Activated T-cell treated with anti-CD3 and anti-CD28 coated beads, Interleukin-2, amount 50 U/mL, for 4 hours (primary cell): ENCODE data around the gene EVL. TPM values are rescaled to one million over a fixed set of nuclear protein-coding genes. Genes with fewer than 3 reads are reported as not detected.

ENCODE experiments used
- ATAC-seq, 2 donors: fragments of 200-7000 bp; cut with Tn5 transposase; one replicate each; pipeline ENCODE4 v1.10.0; 2021
- DNase-seq: peaks from one replicate; pipeline ENCODE4 v3.0.0-alpha.2; 2020
- H3K27me3 Mint-ChIP-seq: one replicate; pipeline ENCODE4 v1.8.0; 2021; ENCODE audit warnings: low read depth, mixed read lengths
- H3K36me3 Mint-ChIP-seq: one replicate; pipeline ENCODE4 v1.8.0; 2022; ENCODE audit warnings: mixed read lengths; ENCODE audit not compliant: insufficient read depth
- H3K4me1 Mint-ChIP-seq: one replicate; pipeline ENCODE4 v1.8.0; 2021; ENCODE audit warnings: low read depth, mixed read lengths
- H3K4me3 Mint-ChIP-seq: one replicate; pipeline ENCODE4 v1.8.0; 2021; ENCODE audit warnings: mild to moderate bottlenecking, moderate library complexity, mixed read lengths
- H3K9me3 Mint-ChIP-seq: one replicate; pipeline ENCODE4 v1.8.0; 2021; ENCODE audit warnings: mixed read lengths
- total RNA-seq, 3 donors: library from RNA; stranded (reverse); gene quantifications; one replicate each; pipeline ENCODE4 v1.2.1, GENCODE V29; 2021

Gene EVL
- total RNA-seq, 3 donors from 2014 or later = 79.4 to 112 (median 107) TPM

DNA sequence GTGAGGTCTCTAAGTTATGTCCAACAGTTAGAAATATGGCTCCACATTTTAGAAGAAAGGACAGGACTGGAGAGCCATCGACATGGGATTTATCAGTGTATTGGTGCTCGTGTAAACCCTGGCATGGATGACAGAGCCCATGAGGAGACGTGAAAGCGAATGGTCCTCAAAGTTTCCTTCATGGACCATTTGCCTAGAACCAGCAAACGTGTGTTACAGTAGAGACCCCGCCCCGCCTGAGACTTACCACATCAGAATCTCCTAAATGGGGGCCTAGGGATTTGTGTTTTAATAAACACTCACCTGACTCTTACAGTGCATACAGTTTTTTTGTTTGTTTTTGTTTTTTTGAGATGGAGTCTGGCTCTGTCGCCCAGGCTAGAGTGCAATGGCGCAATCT lies 12.2 kb downstream of the EVL start:
- H3K36me3 Mint-ChIP-seq = peaks cover 32% of the 10 kb centered on the region
- peaks cover 98% of the 10 kb centered on the region for H3K4me1 Mint-ChIP-seq
- no peaks in the 10 kb centered on the region for H3K9me3 Mint-ChIP-seq
- DNase-seq = no peak
- no peak for ATAC-seq
- no peaks in the 10 kb centered on the region for H3K27me3 Mint-ChIP-seq
- peak overlapping the region; percentile 73 for H3K4me3 Mint-ChIP-seq

DNA sequence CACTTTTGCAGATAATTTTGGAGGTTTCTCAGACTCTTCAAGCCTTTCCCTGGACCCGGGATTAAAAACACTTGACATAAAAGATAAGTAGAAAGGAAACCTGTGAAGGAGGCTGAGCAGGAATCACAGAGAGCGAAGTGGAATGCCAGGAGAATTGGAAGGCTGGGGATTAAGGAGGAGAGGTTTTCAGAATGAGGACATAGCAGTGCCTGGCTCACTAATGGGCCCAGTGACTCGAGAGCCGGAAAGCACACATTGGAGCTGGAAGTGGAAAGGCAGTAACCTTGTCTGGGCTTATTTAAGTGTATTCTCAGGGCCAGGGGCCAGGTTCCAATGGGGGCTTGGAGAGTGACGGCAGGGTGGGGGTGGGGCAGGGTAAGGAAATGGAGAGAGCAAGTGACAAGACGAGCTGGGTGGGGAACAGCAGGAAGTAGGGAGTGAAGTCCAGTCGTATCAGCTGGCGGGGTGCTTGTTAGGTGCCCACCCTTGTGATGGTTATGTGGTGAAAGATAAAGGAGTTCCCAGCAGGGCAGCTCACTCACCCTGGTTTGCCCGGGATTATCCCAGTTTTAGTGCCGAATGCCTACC lies 13.1 kb downstream of the EVL start:
- Mint-ChIP-seq H3K4me3 (peak overlapping the region; percentile 73), H3K4me1 (peaks cover 98% of the 10 kb centered on the region), H3K36me3 (peaks cover 24% of the 10 kb centered on the region), H3K27me3 (no peaks in the 10 kb centered on the region), H3K9me3 (no peaks in the 10 kb centered on the region)
- no peak for DNase-seq
- no peak for ATAC-seq

DNA sequence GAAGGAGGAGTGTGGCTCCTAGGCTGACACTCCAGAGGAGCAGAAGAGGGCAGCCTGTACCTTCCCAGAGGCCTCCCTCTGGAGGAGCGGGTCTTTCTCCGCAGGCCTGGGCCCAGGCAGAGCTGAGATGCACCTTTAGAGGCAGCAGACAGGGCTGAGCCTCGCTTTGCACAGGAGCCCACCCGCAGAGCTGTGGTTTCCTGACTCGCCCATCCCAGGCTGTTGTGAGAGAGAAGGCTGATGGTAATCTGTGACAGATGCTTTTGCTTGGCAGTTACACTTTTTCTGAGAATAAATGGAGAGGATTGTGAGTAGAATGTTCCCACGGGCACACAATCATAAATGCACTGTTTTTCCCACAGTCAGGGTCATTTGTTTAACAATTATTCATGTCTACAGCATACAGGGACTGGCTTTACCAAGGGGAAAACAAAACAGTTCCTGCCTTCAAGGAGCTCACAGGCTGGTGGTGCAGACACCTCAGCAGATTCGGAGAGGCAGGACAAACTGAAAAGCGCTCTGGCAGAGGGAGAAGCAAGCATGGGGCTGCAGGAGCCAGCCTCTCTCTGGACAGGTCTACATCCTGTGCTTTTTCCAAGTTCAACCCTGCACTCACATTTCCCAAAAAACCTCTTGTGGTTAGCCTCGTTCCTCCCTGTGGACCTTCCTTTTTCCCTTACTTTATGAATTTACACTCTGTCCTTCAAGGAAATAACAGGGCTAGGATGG lies 13.9 kb downstream of the EVL start:
- H3K4me1 Mint-ChIP-seq = peaks cover 98% of the 10 kb centered on the region
- peak overlapping the region; percentile 73 for H3K4me3 Mint-ChIP-seq
- H3K9me3 Mint-ChIP-seq = no peaks in the 10 kb centered on the region
- DNase-seq (peak; percentile 75), ATAC-seq (peak; percentile 81)
- no peaks in the 10 kb centered on the region for H3K27me3 Mint-ChIP-seq
- peaks cover 24% of the 10 kb centered on the region for H3K36me3 Mint-ChIP-seq

DNA sequence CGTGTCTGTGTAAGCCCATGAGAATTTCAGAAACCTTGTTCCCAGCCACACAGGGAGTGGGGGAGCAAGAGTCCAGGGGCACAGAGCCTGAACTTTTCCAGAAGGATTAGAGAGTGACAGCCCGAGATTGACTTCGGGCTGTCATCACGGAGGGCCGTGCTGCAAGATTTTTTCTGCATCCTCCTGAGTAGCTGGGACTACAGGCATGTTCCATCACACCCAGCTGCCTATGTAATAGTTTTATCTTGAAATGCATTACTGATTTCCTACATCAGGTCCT lies 14.4 kb downstream of the EVL start:
- DNase-seq = no peak
- Mint-ChIP-seq H3K4me1 (peaks cover 98% of the 10 kb centered on the region), H3K9me3 (no peaks in the 10 kb centered on the region), H3K36me3 (peaks cover 23% of the 10 kb centered on the region), H3K4me3 (peak overlapping the region; percentile 73), H3K27me3 (no peaks in the 10 kb centered on the region)
- ATAC-seq = no peak

DNA sequence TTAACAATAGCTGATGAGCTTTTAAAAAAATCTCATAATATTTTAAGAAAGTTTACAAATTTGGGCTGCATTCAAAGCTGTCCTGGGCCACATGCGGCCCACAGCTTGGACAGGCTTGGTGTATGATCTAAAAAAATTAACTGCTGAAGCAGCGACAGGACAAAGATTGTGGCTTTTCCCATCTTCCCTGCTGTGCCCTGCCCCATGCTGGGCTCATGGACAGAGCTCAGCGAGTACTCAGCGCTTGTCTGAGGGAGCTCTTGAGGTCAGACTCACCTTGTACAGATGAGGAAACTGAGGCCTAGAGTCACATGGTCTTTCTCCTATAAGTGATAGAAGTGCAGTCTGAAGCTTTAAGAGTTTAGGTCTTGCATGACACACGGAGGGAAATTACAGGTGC lies 15.0 kb downstream of the EVL start:
- Mint-ChIP-seq H3K4me1 (peaks cover 98% of the 10 kb centered on the region), H3K4me3 (peak overlapping the region; percentile 73), H3K9me3 (no peaks in the 10 kb centered on the region), H3K36me3 (peaks cover 28% of the 10 kb centered on the region), H3K27me3 (no peaks in the 10 kb centered on the region)
- DNase-seq (no peak), ATAC-seq (no peak)

DNA sequence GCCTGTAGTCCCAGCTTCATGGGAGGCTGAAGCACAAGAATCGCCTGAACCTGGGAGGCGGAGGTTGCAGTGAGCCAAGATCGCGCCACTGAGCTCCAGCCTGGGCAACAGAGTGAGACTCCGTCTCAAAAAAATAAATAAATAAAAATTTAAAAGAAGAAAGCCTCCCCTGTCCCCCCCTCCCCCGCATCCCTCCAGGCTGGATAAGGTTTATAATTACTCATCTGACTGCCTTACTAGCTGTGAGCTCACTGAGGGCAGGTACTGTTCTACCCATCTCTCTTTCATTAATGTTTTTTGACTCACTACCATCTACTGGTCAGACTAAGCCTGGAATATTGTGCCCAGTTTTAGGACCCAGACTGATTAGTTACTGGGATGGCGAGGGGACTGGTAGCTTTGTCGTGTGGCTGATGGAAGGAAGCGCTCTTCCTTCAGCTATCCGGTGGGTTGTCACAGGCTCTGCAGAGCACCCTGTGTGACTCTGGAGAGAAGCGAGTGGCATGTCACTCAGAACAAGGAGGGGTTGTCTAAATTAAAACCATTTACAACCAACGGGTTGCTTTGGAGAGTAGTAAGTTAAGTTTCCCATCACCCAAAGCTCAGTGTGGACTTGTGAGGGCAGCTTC lies 16.9 kb downstream of the EVL start:
- DNase-seq = no peak
- Mint-ChIP-seq H3K4me1 (peaks cover 97% of the 10 kb centered on the region), H3K27me3 (no peaks in the 10 kb centered on the region), H3K9me3 (no peaks in the 10 kb centered on the region), H3K36me3 (peaks cover 31% of the 10 kb centered on the region), H3K4me3 (peak overlapping the region; percentile 75)
- peak; percentile 22 to 28 for ATAC-seq

DNA sequence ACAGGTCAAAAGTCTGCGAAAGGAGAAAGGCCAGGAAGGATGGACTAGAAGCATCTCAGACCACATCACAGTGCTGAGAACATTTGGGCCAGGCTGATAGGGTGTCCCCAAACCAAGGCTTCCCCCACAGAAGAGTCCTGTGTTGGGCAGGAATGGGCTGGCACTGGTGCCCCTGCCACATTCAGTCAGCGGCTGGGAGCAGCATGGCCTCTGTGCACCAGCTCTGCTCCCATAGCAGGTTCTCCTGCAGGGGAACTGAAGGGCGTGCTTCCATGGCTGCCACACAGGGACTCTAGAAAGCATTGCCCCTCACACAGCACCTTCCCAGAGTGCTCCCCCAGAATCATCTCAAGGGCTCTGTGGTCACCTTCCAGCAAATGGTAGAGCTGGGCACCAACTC lies 17.5 kb downstream of the EVL start:
- Mint-ChIP-seq H3K9me3 (no peaks in the 10 kb centered on the region), H3K36me3 (peaks cover 33% of the 10 kb centered on the region), H3K4me3 (peak overlapping the region; percentile 75), H3K4me1 (peaks cover 95% of the 10 kb centered on the region), H3K27me3 (no peaks in the 10 kb centered on the region)
- DNase-seq (no peak), ATAC-seq (no peak)

DNA sequence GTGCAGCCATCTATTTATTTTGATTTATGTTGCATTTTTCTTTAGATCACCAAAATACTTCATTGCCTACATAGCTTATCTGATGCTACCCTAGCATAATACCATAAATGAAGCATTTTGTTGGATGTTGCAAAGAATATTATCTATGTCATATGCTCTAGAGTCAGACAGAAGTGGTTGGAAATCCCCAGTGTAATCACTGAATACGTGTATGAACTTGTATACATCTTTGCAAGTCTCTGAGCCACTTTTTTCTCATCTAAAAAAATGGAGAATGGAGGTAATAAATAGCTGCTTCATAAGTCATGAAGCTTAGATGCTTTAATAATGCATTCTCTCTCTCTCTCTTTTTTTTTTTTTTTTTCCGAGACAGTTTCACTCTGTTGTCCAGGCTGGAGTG lies 18.5 kb downstream of the EVL start:
- Mint-ChIP-seq H3K27me3 (no peaks in the 10 kb centered on the region), H3K4me3 (peak overlapping the region; percentile 11), H3K4me1 (peaks cover 95% of the 10 kb centered on the region), H3K9me3 (no peaks in the 10 kb centered on the region), H3K36me3 (peaks cover 32% of the 10 kb centered on the region)
- ATAC-seq = peak; percentile 20
- no peak for DNase-seq

DNA sequence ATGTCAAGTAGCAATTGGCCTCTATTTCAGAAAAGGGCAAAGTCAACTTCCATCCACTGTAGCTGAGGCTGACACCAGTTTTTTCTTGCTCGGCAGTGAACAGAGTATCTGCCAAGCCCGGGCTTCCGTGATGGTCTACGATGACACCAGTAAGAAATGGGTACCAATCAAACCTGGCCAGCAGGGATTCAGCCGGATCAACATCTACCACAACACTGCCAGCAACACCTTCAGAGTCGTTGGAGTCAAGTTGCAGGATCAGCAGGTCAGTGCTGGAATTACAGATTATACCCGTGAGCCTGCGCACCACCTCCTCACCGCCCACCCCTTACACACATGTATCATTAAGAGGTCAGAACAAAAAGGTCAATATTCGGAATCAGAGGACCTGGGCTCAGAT lies 19.4 kb downstream of the EVL start:
- Mint-ChIP-seq H3K4me1 (peaks cover 95% of the 10 kb centered on the region), H3K9me3 (no peaks in the 10 kb centered on the region), H3K4me3 (peak overlapping the region; percentile 23), H3K36me3 (peaks cover 37% of the 10 kb centered on the region), H3K27me3 (no peaks in the 10 kb centered on the region)
- ATAC-seq = no peak
- DNase-seq = no peak

DNA sequence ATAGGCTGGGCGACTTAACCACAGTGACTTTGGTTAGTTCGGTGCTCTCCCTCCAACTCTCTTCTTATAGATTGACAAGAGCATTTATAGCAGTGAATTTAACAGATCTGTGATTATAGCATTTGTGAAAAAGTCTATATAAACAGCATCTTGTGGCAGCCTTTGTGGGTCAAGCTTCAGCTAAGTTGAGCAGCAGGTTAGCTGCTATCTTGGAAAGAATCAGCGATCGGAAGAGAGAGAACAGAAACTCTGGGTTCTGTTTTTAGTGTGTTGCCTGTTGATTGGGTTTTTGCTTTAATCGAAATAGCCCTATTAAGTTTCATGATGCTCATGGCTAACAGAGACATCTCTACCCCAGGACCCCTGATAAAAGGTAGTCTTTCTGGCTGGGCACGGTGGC lies 20.2 kb downstream of the EVL start:
- DNase-seq = no peak
- ATAC-seq = no peak
- Mint-ChIP-seq H3K4me1 (peaks cover 93% of the 10 kb centered on the region), H3K4me3 (peak overlapping the region; percentile 40), H3K36me3 (peaks cover 42% of the 10 kb centered on the region), H3K9me3 (no peaks in the 10 kb centered on the region), H3K27me3 (no peaks in the 10 kb centered on the region)

DNA sequence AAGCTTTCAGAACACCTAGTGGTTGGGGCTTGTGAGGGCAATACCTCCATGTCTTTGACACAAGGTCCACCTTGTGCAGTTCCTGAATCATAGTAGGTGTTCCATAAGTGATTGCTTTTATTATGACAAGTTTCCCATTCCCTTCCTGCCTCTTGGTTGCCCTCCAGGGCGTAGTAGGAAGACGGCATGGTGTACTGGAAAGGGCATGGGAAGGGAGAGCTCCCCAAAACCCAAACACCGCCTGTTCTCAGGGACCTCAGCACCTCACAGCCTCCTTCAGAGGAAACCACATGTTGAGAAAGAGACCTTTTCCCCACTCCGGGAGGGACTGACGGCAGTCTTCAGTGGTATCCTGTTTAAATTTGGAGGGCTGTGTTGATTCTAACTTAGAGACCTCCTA lies 21.1 kb downstream of the EVL start:
- ATAC-seq (no peak), DNase-seq (no peak)
- Mint-ChIP-seq H3K4me3 (peak overlapping the region; percentile 2), H3K27me3 (no peaks in the 10 kb centered on the region), H3K36me3 (peaks cover 47% of the 10 kb centered on the region), H3K4me1 (peaks cover 93% of the 10 kb centered on the region), H3K9me3 (no peaks in the 10 kb centered on the region)

DNA sequence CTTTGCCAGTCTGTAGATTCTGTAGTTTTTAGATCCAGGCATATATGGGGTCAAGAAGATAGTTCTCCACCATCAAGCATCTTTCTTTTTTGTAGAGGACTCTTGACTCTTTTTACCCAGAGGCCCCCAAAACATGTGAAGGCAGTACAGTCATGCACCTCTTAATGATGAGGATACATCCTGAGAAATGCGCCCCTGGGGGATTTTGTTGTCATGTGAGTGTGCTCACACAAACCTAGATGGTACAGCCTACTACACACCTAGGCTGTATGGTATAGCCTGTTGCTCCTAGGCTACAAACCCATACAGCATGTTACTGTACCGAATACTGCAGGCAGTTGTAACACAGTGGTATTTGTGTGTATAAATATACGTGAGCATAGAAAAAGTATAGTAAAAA lies 23.0 kb downstream of the EVL start:
- peaks cover 92% of the 10 kb centered on the region for H3K4me1 Mint-ChIP-seq
- peaks cover 50% of the 10 kb centered on the region for H3K36me3 Mint-ChIP-seq
- H3K4me3 Mint-ChIP-seq = no peak overlapping the region
- no peaks in the 10 kb centered on the region for H3K9me3 Mint-ChIP-seq
- no peak for DNase-seq
- peak; percentile 41 to 42 for ATAC-seq
- H3K27me3 Mint-ChIP-seq = no peaks in the 10 kb centered on the region

DNA sequence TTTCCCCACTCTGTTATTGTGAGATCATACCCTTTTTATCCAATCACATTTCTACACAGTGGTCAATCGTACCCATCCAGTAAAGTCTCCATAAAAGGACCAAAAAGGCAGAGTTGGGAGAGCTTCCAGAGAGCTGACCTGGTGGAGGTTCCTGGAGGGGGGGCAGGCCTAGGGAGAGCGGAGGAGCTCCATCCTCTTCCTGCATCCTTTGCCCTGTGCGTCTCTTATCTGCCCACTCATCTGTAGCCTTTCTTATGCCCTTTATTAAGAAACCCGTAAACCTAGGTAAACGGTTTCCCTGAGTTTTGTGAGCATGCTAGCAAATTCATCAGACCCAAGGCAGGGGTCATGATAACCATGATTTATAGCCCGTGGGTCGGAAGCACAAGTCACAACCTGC lies 26.2 kb downstream of the EVL start:
- Mint-ChIP-seq H3K4me3 (no peak overlapping the region), H3K36me3 (peaks cover 44% of the 10 kb centered on the region), H3K9me3 (no peaks in the 10 kb centered on the region), H3K4me1 (peaks cover 91% of the 10 kb centered on the region), H3K27me3 (no peaks in the 10 kb centered on the region)
- DNase-seq = no peak
- ATAC-seq = peak; percentile 29 to 30

DNA sequence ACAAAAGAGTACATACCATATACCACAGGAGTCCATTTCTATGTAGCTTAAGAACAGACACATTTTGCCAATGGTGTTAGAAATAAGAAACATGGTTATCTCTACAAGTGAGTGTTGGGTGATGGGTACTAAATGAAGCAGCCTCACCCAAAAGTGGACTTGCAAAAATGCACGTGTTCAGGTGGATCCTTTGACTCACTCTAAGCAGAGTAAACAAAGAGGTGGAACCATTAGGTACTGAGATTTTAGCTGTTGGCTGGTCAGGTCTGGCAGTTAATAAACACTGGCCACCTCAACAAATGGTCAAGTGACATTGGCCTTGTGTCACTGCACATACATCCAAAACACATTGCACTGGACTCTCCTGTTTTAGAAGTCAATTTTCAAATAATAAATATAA lies 27.6 kb downstream of the EVL start:
- Mint-ChIP-seq H3K36me3 (peaks cover 47% of the 10 kb centered on the region), H3K4me3 (no peak overlapping the region), H3K27me3 (no peaks in the 10 kb centered on the region), H3K4me1 (peaks cover 93% of the 10 kb centered on the region), H3K9me3 (no peaks in the 10 kb centered on the region)
- ATAC-seq (no peak), DNase-seq (no peak)

DNA sequence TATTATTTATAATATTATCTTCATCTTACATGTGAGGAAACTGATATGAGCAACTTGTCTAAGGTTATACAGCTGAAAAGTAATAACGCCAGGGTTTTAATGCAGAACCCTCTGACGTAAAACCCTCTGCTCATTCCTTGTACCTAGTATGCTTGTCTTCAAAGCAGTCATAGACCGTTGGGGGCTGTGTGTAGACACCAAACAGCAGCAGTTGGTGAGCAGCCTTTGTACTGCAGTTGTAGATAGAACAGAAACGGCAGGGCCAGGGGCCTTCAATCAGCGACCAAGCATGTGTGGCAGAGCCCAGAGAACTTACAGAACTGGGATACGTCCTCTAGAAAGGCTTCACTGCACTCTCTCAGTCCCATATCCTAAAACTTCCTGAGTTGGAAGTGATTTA lies 28.1 kb downstream of the EVL start:
- H3K9me3 Mint-ChIP-seq = no peaks in the 10 kb centered on the region
- H3K4me3 Mint-ChIP-seq = no peak overlapping the region
- peaks cover 49% of the 10 kb centered on the region for H3K36me3 Mint-ChIP-seq
- DNase-seq (no peak), ATAC-seq (peak in 1 of 2 donors; percentile 36)
- H3K4me1 Mint-ChIP-seq = peaks cover 92% of the 10 kb centered on the region
- no peaks in the 10 kb centered on the region for H3K27me3 Mint-ChIP-seq
